ENCODE results near the gene RHBDL2. TPM values are rescaled to one million over a fixed set of nuclear protein-coding genes. Genes with fewer than 3 reads are reported as not detected.

RHBDL2 gene
- total and polyA plus RNA-seq, 2 donors (not counting 3 experiments of a cell fraction or from before 2014, with no cell fraction given): 0.06 to 1.4 TPM

- Histone ChIP-seq H2AFZ (ENCODE audit: low read depth, low read length) (no peak overlapping the region), H3K9ac (replicated peaks; ENCODE audit: extremely low read depth, insufficient read depth, low read length) (no peak overlapping the region), H3K4me3 (replicated peaks in 1 of 3; ENCODE audit: insufficient read depth in 1 of 3, low read depth in 1 of 3, low read length in 3 of 3) (no peak overlapping the region), H3K27ac (ENCODE audit: insufficient read depth, low read depth, low read length) (no peak overlapping the region), H4K20me1 (replicated peaks; ENCODE audit: control insufficient read depth, extremely low read depth, insufficient read depth, low read length) (no peaks in the 10 kb centered on the region), H3K9me1 (replicated peaks; ENCODE audit: control insufficient read depth, extremely low read depth, insufficient read depth, low read length) (no peaks in the 10 kb centered on the region), H3K27me3 (ENCODE audit: control insufficient read depth in 2 of 2, insufficient read depth in 2 of 2, low read length in 2 of 2) (no peaks in the 10 kb centered on the region), H3K4me1 (ENCODE audit: control insufficient read depth, extremely low read depth, insufficient read depth, low read length) (no peaks in the 10 kb centered on the region), H3K36me3 (ENCODE audit: control insufficient read depth in 2 of 2, extremely low read depth in 1 of 2, insufficient read depth in 2 of 2, low read length in 2 of 2) (no peaks in the 10 kb centered on the region), H3K9me3 (replicated peaks; ENCODE audit: control insufficient read depth, insufficient read depth, low read length) (no peaks in the 10 kb centered on the region), H3K79me2 (ENCODE audit: control insufficient read depth, insufficient read depth, low read length) (no peaks in the 10 kb centered on the region), H3K4me2 (ENCODE audit: insufficient read depth, low read length) (no peak overlapping the region)
- FAIRE-seq: no peak
- intact Hi-C loops (cut with micrococcal nuclease): no loop called here
- DNase-seq (ENCODE audit: low read depth, low spot score): no peak
- TF ChIP-seq FOS (IDR thresholded peaks at IDR 0.05; ENCODE audit: borderline replicate concordance, insufficient read depth, low read length) (no peak), JUN (IDR thresholded peaks at IDR 0.05; ENCODE audit: borderline replicate concordance, insufficient read depth, insufficient read length, low read depth) (no peak), EZH2 (IDR thresholded peaks at IDR 0.05; ENCODE audit: borderline replicate concordance, low read depth, low read length, severe bottlenecking) (no peak), CTCF (IDR thresholded peaks at IDR 0.05; ENCODE audit: extremely low read depth in 1 of 2, insufficient read depth in 1 of 2, low read depth in 1 of 2, low read length in 2 of 2) (no peak), POLR2A (IDR thresholded peaks at IDR 0.05; ENCODE audit: low read depth, low read length) (no peak), POLR2AphosphoS5 (IDR thresholded peaks at IDR 0.05; ENCODE audit: insufficient read depth, low read depth, low read length) (no peak), MYC (IDR thresholded peaks at IDR 0.05; ENCODE audit: low read depth, low read length) (no peak), GATA2 (IDR thresholded peaks at IDR 0.05; ENCODE audit: insufficient read depth, insufficient read length, low read depth, low read length) (no peak)
- TF ChIP-seq, protein P1, sequence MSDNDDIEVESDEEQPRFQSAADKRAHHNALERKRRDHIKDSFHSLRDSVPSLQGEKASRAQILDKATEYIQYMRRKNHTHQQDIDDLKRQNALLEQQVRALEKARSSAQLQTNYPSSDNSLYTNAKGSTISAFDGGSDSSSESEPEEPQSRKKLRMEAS (IDR thresholded peaks at IDR 0.05; ENCODE audit: insufficient read depth, insufficient read length): no peak
- ChIA-PET CTCF (interaction anchor here (0.7 kb wide), 1 partner anchor 57 kb away, joined by 3 read pairs; no protein-coding TSS in a partner anchor), POLR2A (no interaction called here)
- no TSS peak for BruUV-seq (replicated peaks)
- dilution Hi-C loops (cut with MboI; ENCODE audit: extremely low pct_ligation_motif_present, low sequenced_read_pairs): no loop called here
Observed at GRCh38 chr1:38896169-38896568, 45.5 kb downstream of the RHBDL2 start.
